RWPE1 (cell line): Measurements from ENCODE around the gene SAC3D1.
A peak's percentile ranks its signal among the peaks of the same experiment; 100 is the strongest.
"Not testable (repeated sequence)": the region's sequence is repeated elsewhere in the genome, so short reads cannot be mapped to it uniquely, and the experiment has no call there.

ENCODE experiments used
- CTCF ChIA-PET: fragments of 350-600 bp; sonication (Branson Sonifier 250); formaldehyde crosslinking; extraction: SDS; loops from one replicate; lab custom pipeline; 2021; lab: Yijun Ruan, JAX
- POLR2A ChIA-PET: fragments of 400-600 bp; formaldehyde crosslinking; extraction: SDS; loops from one replicate; lab custom pipeline; 2020; ENCODE audit warnings: antibody characterized with exemption; ENCODE audit not compliant: low non-redundant PET; lab: Yijun Ruan, JAX
- DNase-seq: peaks from one replicate; pipeline ENCODE4 v3.0.0; 2012; ENCODE audit warnings: low spot score
- H3K27ac ChIP-seq: fragments of 450-650 bp; 2 replicates; pipeline ENCODE4 v1.5.1; 2017
- CTCF ChIP-seq: fragments of 450-650 bp; conservative IDR thresholded peaks from 2 replicates; pipeline ENCODE4 v1.5.1; 2017; ENCODE audit warnings: low read depth, mild to moderate bottlenecking

The SAC3D1 gene

GRCh38 chr11:65019824-65020223, 21.2 kb upstream of the SAC3D1 start:
- no peak for TF ChIP-seq CTCF
- POLR2A ChIA-PET: interaction anchor here (0.5 kb wide), 1 partner anchor 21 kb away, joined by 3 read pairs; no protein-coding TSS in a partner anchor
- CTCF ChIA-PET: no interaction called here
- DNase-seq: no peak
- H3K27ac ChIP-seq: peak overlapping the region; percentile 40

- ChIA-PET CTCF (no interaction called here), POLR2A (interaction anchor here (0.6 kb wide), 1 partner anchor 95 kb away, joined by 7 read pairs; no protein-coding TSS in a partner anchor)
- no peak for TF ChIP-seq CTCF
- 0 out of 2 replicates have a peak overlapping the region, but pooled peaks have one; percentile 40 for H3K27ac ChIP-seq
- no peak for DNase-seq
Observed at GRCh38 chr11:65021003-65021402, 20.0 kb upstream of the SAC3D1 start.

GRCh38 chr11:65021509-65021908, 19.5 kb upstream of the SAC3D1 start:
- CTCF ChIA-PET: no interaction called here
- no peak for TF ChIP-seq CTCF
- POLR2A ChIA-PET: no interaction called here

GRCh38 chr11:65023502-65023901, 17.5 kb upstream of the SAC3D1 start:
- POLR2A ChIA-PET, H3K27ac ChIP-seq, DNase-seq, CTCF ChIA-PET: not testable (repeated sequence)

More at GRCh38 chr11:65021509-65021908, 19.5 kb upstream of the SAC3D1 start:
- H3K27ac ChIP-seq: peak overlapping the region; percentile 43
- no peak for DNase-seq

GRCh38 chr11:65026810-65027209, 14.2 kb upstream of the SAC3D1 start:
- no peak for DNase-seq
- CTCF ChIA-PET: interaction anchor here (0.6 to 2.2 kb wide), 5 partner anchors 13 to 146 kb away, joined by 3 to 14 read pairs (median 5); partner anchors contain the start of gene ARL2
- H3K27ac ChIP-seq: peak overlapping the region; percentile 95
- POLR2A ChIA-PET: no interaction called here
- no peak for TF ChIP-seq CTCF

- POLR2A ChIA-PET: no interaction called here
- peak; percentile 50 for TF ChIP-seq CTCF
- peak; percentile 95 for DNase-seq
- CTCF ChIA-PET: interaction anchor here (0.6 to 2.2 kb wide), 5 partner anchors 13 to 147 kb away, joined by 3 to 14 read pairs (median 4); partner anchors contain the start of gene ARL2
- H3K27ac ChIP-seq: peak within 1 kb of the TSS; percentile 95
Observed at GRCh38 chr11:65027213-65028067, 13.6 kb upstream of the SAC3D1 start, which contains the start of gene SNX15. Gene SNX15, plus strand, starts transcription at chr11:65027439. Its CDS starts 99 bp downstream, at chr11:65027538.
